ENCODE measurements around the gene ZDHHC19.
"Not testable (repeated sequence)": the region's sequence is repeated elsewhere in the genome, so short reads cannot be mapped to it uniquely, and the experiment has no call there.

The ZDHHC19 gene

GRCh38 chr3:196177967-196178366 lies 33.2 kb downstream of the ZDHHC19 start:
- no peak for DNase-seq (ENCODE audit: low spot score)

GRCh38 chr3:196177567-196177966 lies 33.6 kb downstream of the ZDHHC19 start:
- no peak for DNase-seq (ENCODE audit: low spot score)

GRCh38 chr3:196175722-196176121 lies 35.5 kb downstream of the ZDHHC19 start:
- no peak for DNase-seq (ENCODE audit: low spot score)

GRCh38 chr3:196175116-196175625 lies 36.0 kb downstream of the ZDHHC19 start:
- no peak for DNase-seq (ENCODE audit: low spot score)

GRCh38 chr3:196174652-196175051 lies 36.5 kb downstream of the ZDHHC19 start:
- no peak for DNase-seq (ENCODE audit: low spot score)

- DNase-seq (ENCODE audit: low spot score), result not testable (repeated sequence)
Observed at GRCh38 chr3:196170296-196170695, 40.9 kb downstream of the ZDHHC19 start.

- DNase-seq (ENCODE audit: low spot score), result no peak
Observed at GRCh38 chr3:196169836-196170240, 41.4 kb downstream of the ZDHHC19 start.

GRCh38 chr3:196168808-196169391 lies 42.3 kb downstream of the ZDHHC19 start:
- DNase-seq (ENCODE audit: low spot score), result no peak

- no peak for DNase-seq (ENCODE audit: low spot score)
Observed at GRCh38 chr3:196166741-196167140, 44.5 kb downstream of the ZDHHC19 start.

GRCh38 chr3:196165850-196166249 lies 45.4 kb downstream of the ZDHHC19 start:
- DNase-seq (ENCODE audit: low spot score), result no peak

- DNase-seq (ENCODE audit: low spot score), result not testable (repeated sequence)
Observed at GRCh38 chr3:196165006-196165575, 46.1 kb downstream of the ZDHHC19 start.

GRCh38 chr3:196164576-196164975 lies 46.6 kb downstream of the ZDHHC19 start:
- no peak for DNase-seq (ENCODE audit: low spot score)

GRCh38 chr3:196163666-196164493 lies 47.3 kb downstream of the ZDHHC19 start:
- no peak for DNase-seq (ENCODE audit: low spot score)

- DNase-seq (ENCODE audit: low spot score), result no peak
Observed at GRCh38 chr3:196163212-196163611, 48.0 kb downstream of the ZDHHC19 start.

- no peak for DNase-seq (ENCODE audit: low spot score)
Observed at GRCh38 chr3:196162679-196163078, 48.5 kb downstream of the ZDHHC19 start.

- DNase-seq (ENCODE audit: low spot score), result no peak
Observed at GRCh38 chr3:196159952-196160804, 51.0 kb downstream of the ZDHHC19 start.

- no peak for DNase-seq (ENCODE audit: low spot score)
Observed at GRCh38 chr3:196159526-196159925, 51.7 kb downstream of the ZDHHC19 start.

- no peak for DNase-seq (ENCODE audit: low spot score)
Observed at GRCh38 chr3:196156160-196156559, 55.0 kb downstream of the ZDHHC19 start.

- no peak for DNase-seq (ENCODE audit: low spot score)
Observed at GRCh38 chr3:196150481-196150880, 60.7 kb downstream of the ZDHHC19 start.

- DNase-seq (ENCODE audit: low spot score), result no peak
Observed at GRCh38 chr3:196149831-196150301, 61.3 kb downstream of the ZDHHC19 start.

- DNase-seq (ENCODE audit: low spot score), result no peak
Observed at GRCh38 chr3:196149375-196149774, 61.8 kb downstream of the ZDHHC19 start.
